ENCODE data around the gene MRPS14.

DNA sequence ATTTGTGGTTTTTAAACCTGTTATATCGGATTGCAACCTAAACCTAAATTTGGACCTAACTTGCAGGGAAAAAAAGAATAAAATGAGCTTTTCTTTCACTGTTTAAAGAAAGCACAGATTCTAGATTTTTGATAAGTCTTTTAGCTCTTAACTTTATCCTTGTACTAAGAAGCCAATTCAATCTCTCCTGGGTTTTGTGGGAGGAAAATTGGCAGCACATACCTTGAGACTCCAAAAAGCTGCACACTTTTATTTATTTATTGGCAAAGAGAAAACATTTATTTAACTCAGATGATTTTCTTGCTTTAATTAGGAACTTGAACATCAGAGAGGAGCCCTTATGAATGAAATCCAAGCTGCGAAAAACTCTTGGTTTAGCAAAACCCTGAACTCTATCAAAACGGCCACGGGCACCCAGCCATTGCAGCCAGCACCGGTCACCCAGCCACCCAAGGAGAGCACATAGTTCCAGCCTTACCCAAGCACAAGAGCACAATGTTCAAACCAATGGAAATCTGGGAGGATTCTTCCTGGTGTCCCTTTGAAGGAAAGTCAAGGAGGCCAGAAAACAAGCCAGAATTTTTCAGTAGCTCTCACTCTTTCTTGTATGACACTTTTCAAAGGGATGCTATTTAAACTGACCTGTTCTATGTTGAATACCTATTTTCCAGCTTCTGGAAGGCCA, 33.5 kb downstream of the MRPS14 start:
- TF ChIP-seq RFX5 (IDR thresholded peaks at IDR 0.05; ENCODE audit: low read length) (no peak), NFIC (IDR thresholded peaks at IDR 0.05; ENCODE audit: borderline replicate concordance) (no peak), GABPA (IDR thresholded peaks at IDR 0.05; ENCODE audit: low read depth) (no peak), POLR2AphosphoS5 (IDR thresholded peaks at IDR 0.05; ENCODE audit: low read depth, low read length) (no peak), RAD21 (IDR thresholded peaks at IDR 0.05; ENCODE audit: low read length) (no peak), SMC3 (IDR thresholded peaks at IDR 0.05; ENCODE audit: low read depth, low read length) (no peak)
- TF ChIP-seq, protein P1, sequence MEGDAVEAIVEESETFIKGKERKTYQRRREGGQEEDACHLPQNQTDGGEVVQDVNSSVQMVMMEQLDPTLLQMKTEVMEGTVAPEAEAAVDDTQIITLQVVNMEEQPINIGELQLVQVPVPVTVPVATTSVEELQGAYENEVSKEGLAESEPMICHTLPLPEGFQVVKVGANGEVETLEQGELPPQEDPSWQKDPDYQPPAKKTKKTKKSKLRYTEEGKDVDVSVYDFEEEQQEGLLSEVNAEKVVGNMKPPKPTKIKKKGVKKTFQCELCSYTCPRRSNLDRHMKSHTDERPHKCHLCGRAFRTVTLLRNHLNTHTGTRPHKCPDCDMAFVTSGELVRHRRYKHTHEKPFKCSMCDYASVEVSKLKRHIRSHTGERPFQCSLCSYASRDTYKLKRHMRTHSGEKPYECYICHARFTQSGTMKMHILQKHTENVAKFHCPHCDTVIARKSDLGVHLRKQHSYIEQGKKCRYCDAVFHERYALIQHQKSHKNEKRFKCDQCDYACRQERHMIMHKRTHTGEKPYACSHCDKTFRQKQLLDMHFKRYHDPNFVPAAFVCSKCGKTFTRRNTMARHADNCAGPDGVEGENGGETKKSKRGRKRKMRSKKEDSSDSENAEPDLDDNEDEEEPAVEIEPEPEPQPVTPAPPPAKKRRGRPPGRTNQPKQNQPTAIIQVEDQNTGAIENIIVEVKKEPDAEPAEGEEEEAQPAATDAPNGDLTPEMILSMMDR (IDR thresholded peaks at IDR 0.05), result no peak
- TF ChIP-seq, protein P2, sequence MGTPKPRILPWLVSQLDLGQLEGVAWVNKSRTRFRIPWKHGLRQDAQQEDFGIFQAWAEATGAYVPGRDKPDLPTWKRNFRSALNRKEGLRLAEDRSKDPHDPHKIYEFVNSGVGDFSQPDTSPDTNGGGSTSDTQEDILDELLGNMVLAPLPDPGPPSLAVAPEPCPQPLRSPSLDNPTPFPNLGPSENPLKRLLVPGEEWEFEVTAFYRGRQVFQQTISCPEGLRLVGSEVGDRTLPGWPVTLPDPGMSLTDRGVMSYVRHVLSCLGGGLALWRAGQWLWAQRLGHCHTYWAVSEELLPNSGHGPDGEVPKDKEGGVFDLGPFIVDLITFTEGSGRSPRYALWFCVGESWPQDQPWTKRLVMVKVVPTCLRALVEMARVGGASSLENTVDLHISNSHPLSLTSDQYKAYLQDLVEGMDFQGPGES (IDR thresholded peaks at IDR 0.05; ENCODE audit: low read depth, low read length), result no peak
